OCI-LY3 (cell line): Measurements from ENCODE around the gene WNT5A.

Experiments used
- CTCF ChIP-seq: fragments of 200-600, 300-600 bp; sonication (generic); IDR thresholded peaks from 2 replicates; pipeline ENCODE4 v1.5.1; 2014; ENCODE audit warnings: antibody characterized with exemption, low read length, low read depth
- EZH2phosphoT487 ChIP-seq: fragments of 200-600 bp; shearing (Covaris generic); IDR thresholded peaks from 2 replicates; pipeline ENCODE4 v1.6.1; 2018; ENCODE audit warnings: antibody characterized with exemption, mixed run types, low read depth

GRCh38 chr3:55489798-55490132 lies 2.7 kb upstream of the WNT5A start:
- TF ChIP-seq EZH2phosphoT487: no peak
- TF ChIP-seq CTCF: no peak
